Activated B cell treated with CpG ODN at 0.5 μM for 24 hours (primary cell): ENCODE results near the gene C20orf141. TPM values are rescaled to one million over a fixed set of nuclear protein-coding genes. Genes with fewer than 3 reads are reported as not detected.

Source experiments
- ATAC-seq: fragments of 200-7000 bp; cut with Tn5 transposase; one replicate; pipeline ENCODE4 v1.10.0; 2021; ENCODE audit warnings: low read depth, mild to moderate bottlenecking, moderate library complexity
- CTCF ChIA-PET: fragments of 350-600 bp; sonication (Branson Sonifier 250); formaldehyde crosslinking; loops from one replicate; lab custom pipeline; 2021; ENCODE audit warnings: antibody characterized with exemption; lab: Charles Lee
- POLR2A ChIA-PET: fragments of 350-600 bp; sonication (Branson Sonifier 250); formaldehyde crosslinking; loops from one replicate; lab custom pipeline; 2021; ENCODE audit warnings: antibody characterized with exemption; lab: Charles Lee
- DNase-seq: peaks from one replicate; pipeline ENCODE4 v3.0.0; 2022
- H3K27ac Mint-ChIP-seq: one replicate; pipeline ENCODE4 v1.8.0; 2020; ENCODE audit warnings: mixed read lengths
- H3K27me3 Mint-ChIP-seq: one replicate; pipeline ENCODE4 v1.8.0; 2021; ENCODE audit warnings: mixed read lengths
- H3K36me3 Mint-ChIP-seq: one replicate; pipeline ENCODE4 v1.8.0; 2021; ENCODE audit warnings: low read depth, mixed read lengths
- H3K4me1 Mint-ChIP-seq: one replicate; pipeline ENCODE4 v1.8.0; 2021; ENCODE audit warnings: mixed read lengths
- H3K4me3 Mint-ChIP-seq: one replicate; pipeline ENCODE4 v1.8.0; 2020; ENCODE audit warnings: mild to moderate bottlenecking, mixed read lengths
- H3K9me3 Mint-ChIP-seq: one replicate; pipeline ENCODE4 v1.8.0; 2020; ENCODE audit warnings: mixed read lengths
- intact Hi-C: fragments of 100-400 bp; cut with micrococcal nuclease; formaldehyde crosslinking; loops from one replicate; pipeline ENCODE4 v1.15.1; 2024
- total RNA-seq: library from RNA; stranded (reverse); gene quantifications from 2 replicates; pipeline ENCODE4 v1.2.3, GENCODE V29; 2022
- TF ChIP-seq, protein P1 (sequence below): fragments of 200-600 bp; IDR thresholded peaks from one replicate; pipeline ENCODE4 v1.8.0; 2022; ENCODE audit warnings: antibody characterized with exemption, mild to moderate bottlenecking

C20orf141 gene
- total RNA-seq, 1 donor from 2014 or later: not detected

DNA sequence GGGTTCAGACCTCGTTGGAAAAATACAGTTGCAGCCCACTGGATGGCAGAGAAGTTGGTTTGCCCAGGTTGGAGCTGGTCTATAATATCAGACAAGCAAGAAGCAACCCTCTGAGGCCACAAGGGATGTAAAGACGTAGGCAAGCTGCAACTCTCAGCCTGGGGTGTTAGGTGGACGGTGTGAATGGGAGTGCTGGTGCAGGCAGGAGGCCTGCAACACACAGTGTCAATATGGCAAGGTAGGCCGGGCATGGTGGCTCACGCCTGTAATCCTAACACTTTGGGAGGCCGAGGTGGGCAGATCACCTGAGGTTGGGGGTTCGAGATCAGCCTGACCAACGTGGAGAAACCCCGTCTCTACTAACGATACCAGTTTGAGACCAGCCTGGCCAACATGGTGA is 36.3 kb downstream of the C20orf141 start:
- CTCF ChIA-PET: no interaction called here
- DNase-seq: no peak

GRCh38 chr20:2858591-2858990 is 43.8 kb downstream of the C20orf141 start:
- ChIA-PET CTCF (no interaction called here), POLR2A (no interaction called here)
- no peak for ATAC-seq

More for the DNA sequence above, 36.3 kb downstream of the C20orf141 start:
- Mint-ChIP-seq H3K4me3 (no peak overlapping the region), H3K27me3 (no peaks in the 10 kb centered on the region), H3K27ac (no peak overlapping the region), H3K36me3 (peaks cover 14% of the 10 kb centered on the region), H3K9me3 (no peaks in the 10 kb centered on the region), H3K4me1 (peaks cover 11% of the 10 kb centered on the region)
- TF ChIP-seq, protein P1, sequence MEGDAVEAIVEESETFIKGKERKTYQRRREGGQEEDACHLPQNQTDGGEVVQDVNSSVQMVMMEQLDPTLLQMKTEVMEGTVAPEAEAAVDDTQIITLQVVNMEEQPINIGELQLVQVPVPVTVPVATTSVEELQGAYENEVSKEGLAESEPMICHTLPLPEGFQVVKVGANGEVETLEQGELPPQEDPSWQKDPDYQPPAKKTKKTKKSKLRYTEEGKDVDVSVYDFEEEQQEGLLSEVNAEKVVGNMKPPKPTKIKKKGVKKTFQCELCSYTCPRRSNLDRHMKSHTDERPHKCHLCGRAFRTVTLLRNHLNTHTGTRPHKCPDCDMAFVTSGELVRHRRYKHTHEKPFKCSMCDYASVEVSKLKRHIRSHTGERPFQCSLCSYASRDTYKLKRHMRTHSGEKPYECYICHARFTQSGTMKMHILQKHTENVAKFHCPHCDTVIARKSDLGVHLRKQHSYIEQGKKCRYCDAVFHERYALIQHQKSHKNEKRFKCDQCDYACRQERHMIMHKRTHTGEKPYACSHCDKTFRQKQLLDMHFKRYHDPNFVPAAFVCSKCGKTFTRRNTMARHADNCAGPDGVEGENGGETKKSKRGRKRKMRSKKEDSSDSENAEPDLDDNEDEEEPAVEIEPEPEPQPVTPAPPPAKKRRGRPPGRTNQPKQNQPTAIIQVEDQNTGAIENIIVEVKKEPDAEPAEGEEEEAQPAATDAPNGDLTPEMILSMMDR: no peak
- intact Hi-C loops: no loop called here
- POLR2A ChIA-PET: no interaction called here
- no peak for ATAC-seq

GRCh38 chr20:2859330-2860121 is 44.7 kb downstream of the C20orf141 start:
- no peak overlapping the region for H3K4me3 Mint-ChIP-seq
- CTCF ChIA-PET: no interaction called here
- POLR2A ChIA-PET: no interaction called here
- no peaks in the 10 kb centered on the region for H3K27me3 Mint-ChIP-seq
- H3K9me3 Mint-ChIP-seq: no peaks in the 10 kb centered on the region
- ATAC-seq: no peak
- intact Hi-C loops: no loop called here
- TF ChIP-seq, protein P1: no peak
- no peaks in the 10 kb centered on the region for H3K4me1 Mint-ChIP-seq
- no peak overlapping the region for H3K27ac Mint-ChIP-seq
- H3K36me3 Mint-ChIP-seq: peaks cover 23% of the 10 kb centered on the region
- no peak for DNase-seq

More at GRCh38 chr20:2858591-2858990, 43.8 kb downstream of the C20orf141 start:
- DNase-seq: no peak
- TF ChIP-seq, protein P1: no peak
- Mint-ChIP-seq H3K36me3 (peaks cover 19% of the 10 kb centered on the region), H3K27me3 (no peaks in the 10 kb centered on the region), H3K4me3 (no peak overlapping the region), H3K27ac (no peak overlapping the region), H3K4me1 (no peaks in the 10 kb centered on the region), H3K9me3 (no peaks in the 10 kb centered on the region)
- intact Hi-C loops: no loop called here

- H3K4me1 Mint-ChIP-seq: no peaks in the 10 kb centered on the region
- intact Hi-C loops: no loop called here
- DNase-seq: no peak
- no peaks in the 10 kb centered on the region for H3K9me3 Mint-ChIP-seq
- ChIA-PET POLR2A (interaction anchor here (1.3 kb wide), 1 partner anchor 24 kb away, joined by 3 read pairs; the partner anchor contains the start of genes PCED1A and VPS16), CTCF (no interaction called here)
- no peaks in the 10 kb centered on the region for H3K27me3 Mint-ChIP-seq
- H3K36me3 Mint-ChIP-seq: peaks cover 41% of the 10 kb centered on the region
- no peak overlapping the region for H3K4me3 Mint-ChIP-seq
- no peak overlapping the region for H3K27ac Mint-ChIP-seq
- ATAC-seq: no peak
- TF ChIP-seq, protein P1: no peak
Observed at GRCh38 chr20:2864626-2865025, 49.8 kb downstream of the C20orf141 start.

GRCh38 chr20:2865101-2865500 is 50.3 kb downstream of the C20orf141 start:
- DNase-seq: no peak
- H3K9me3 Mint-ChIP-seq: no peaks in the 10 kb centered on the region
- intact Hi-C loops: no loop called here
- H3K4me1 Mint-ChIP-seq: no peaks in the 10 kb centered on the region
- no peak overlapping the region for H3K4me3 Mint-ChIP-seq
- TF ChIP-seq, protein P1: no peak
- ATAC-seq: no peak
- no peak overlapping the region for H3K27ac Mint-ChIP-seq
- ChIA-PET POLR2A (interaction anchor here (1.3 kb wide), 1 partner anchor 25 kb away, joined by 3 read pairs; the partner anchor contains the start of genes PCED1A and VPS16), CTCF (interaction anchor here (0.7 kb wide), 1 partner anchor 134 kb away, joined by 3 read pairs; no protein-coding TSS in a partner anchor)
- H3K36me3 Mint-ChIP-seq: peaks cover 41% of the 10 kb centered on the region
- H3K27me3 Mint-ChIP-seq: no peaks in the 10 kb centered on the region
